H9 (cell line): Measurements from ENCODE around the gene WIPF1. TPM values are rescaled to one million over a fixed set of nuclear protein-coding genes. Genes with fewer than 3 reads are reported as not detected.

ENCODE experiments used
- DNase-seq: peaks from one replicate; pipeline ENCODE4 v3.0.0-alpha.2; 2017
- H2AFZ ChIP-seq: one replicate; pipeline ENCODE4 v1.6.1; 2013; ENCODE audit warnings: mild to moderate bottlenecking, low read length, control low read depth, moderate library complexity
- H2AK5ac ChIP-seq: 2 replicates; pipeline ENCODE4 v1.6.1; 2013; ENCODE audit warnings: low read length, control low read depth, mixed read lengths; ENCODE audit not compliant: insufficient read length
- H2BK120ac ChIP-seq: one replicate; pipeline ENCODE4 v1.6.1; 2013; ENCODE audit warnings: low read depth, mild to moderate bottlenecking, low read length, control low read depth, inconsistent platforms; ENCODE audit not compliant: poor library complexity, severe bottlenecking
- H2BK12ac ChIP-seq: 2 replicates; pipeline ENCODE4 v1.6.1; 2013; ENCODE audit warnings: low read length, control low read depth, mixed read lengths, low read depth; ENCODE audit not compliant: insufficient read length
- H2BK15ac ChIP-seq: 2 replicates; pipeline ENCODE4 v1.6.1; 2013; ENCODE audit warnings: low read depth, low read length, control low read depth
- H2BK20ac ChIP-seq: one replicate; pipeline ENCODE4 v1.6.1; 2013; ENCODE audit warnings: low read depth, mild to moderate bottlenecking, low read length, control low read depth, inconsistent platforms; ENCODE audit not compliant: poor library complexity, severe bottlenecking
- H2BK5ac ChIP-seq: 2 replicates; pipeline ENCODE4 v1.6.1; 2013; ENCODE audit warnings: low read length, control low read depth, mixed read lengths; ENCODE audit not compliant: insufficient read length
- H3K14ac ChIP-seq: 2 replicates; pipeline ENCODE4 v1.6.1; 2013; ENCODE audit warnings: low read length, control low read depth; ENCODE audit not compliant: insufficient read depth
- H3K18ac ChIP-seq: 2 replicates; pipeline ENCODE4 v1.6.1; 2013; ENCODE audit warnings: low read depth, mild to moderate bottlenecking, mixed read lengths, low read length, control low read depth; ENCODE audit not compliant: insufficient read length
- H3K23ac ChIP-seq: 2 replicates; pipeline ENCODE4 v1.6.1; 2013; ENCODE audit warnings: low read length, control low read depth, mixed read lengths, low read depth; ENCODE audit not compliant: insufficient read length
- H3K23me2 ChIP-seq: 2 replicates; pipeline ENCODE4 v1.6.1; 2013; ENCODE audit warnings: low read depth, mild to moderate bottlenecking, mixed read lengths, low read length, control low read depth; ENCODE audit not compliant: insufficient read length, poor library complexity, severe bottlenecking
- H3K27ac ChIP-seq: 2 replicates; pipeline ENCODE4 v1.5.1; 2013; ENCODE audit warnings: low read length, control low read depth, mixed read lengths, low read depth; ENCODE audit not compliant: insufficient read length
- H3K27me3 ChIP-seq: 2 replicates; pipeline ENCODE4 v1.6.1; 2013; ENCODE audit warnings: low read length, control low read depth, inconsistent platforms; ENCODE audit not compliant: insufficient read depth
- H3K4ac ChIP-seq: 2 replicates; pipeline ENCODE4 v1.6.1; 2013; ENCODE audit warnings: low read depth, mild to moderate bottlenecking, control low read depth, inconsistent platforms, low read length, moderate library complexity
- H3K4me1 ChIP-seq: 2 replicates; pipeline ENCODE4 v1.6.1; 2013; ENCODE audit warnings: low read length, control low read depth, inconsistent platforms; ENCODE audit not compliant: insufficient read depth
- H3K4me2 ChIP-seq: 2 replicates; pipeline ENCODE4 v1.6.1; 2013; ENCODE audit warnings: low read length, control low read depth, mixed read lengths; ENCODE audit not compliant: insufficient read length, insufficient read depth
- H3K56ac ChIP-seq: 2 replicates; pipeline ENCODE4 v1.6.1; 2013; ENCODE audit warnings: low read depth, mild to moderate bottlenecking, mixed read lengths, low read length, control low read depth; ENCODE audit not compliant: insufficient read length
- H3K79me1 ChIP-seq: 2 replicates; pipeline ENCODE4 v1.6.1; 2013; ENCODE audit warnings: low read depth, mild to moderate bottlenecking, moderate library complexity, low read length, control low read depth, inconsistent platforms; ENCODE audit not compliant: insufficient read depth, poor library complexity, severe bottlenecking
- H3K79me2 ChIP-seq: 2 replicates; pipeline ENCODE4 v1.6.1; 2013; ENCODE audit warnings: low read length, control low read depth, inconsistent platforms; ENCODE audit not compliant: insufficient read depth
- H3K9ac ChIP-seq: 2 replicates; pipeline ENCODE4 v1.6.1; 2013; ENCODE audit warnings: low read length, control low read depth, mixed read lengths; ENCODE audit not compliant: insufficient read length; ENCODE audit errors: extremely low read depth
- H3K9me3 ChIP-seq: one replicate; pipeline ENCODE4 v1.6.1; 2013; ENCODE audit warnings: low read depth, low read length, inconsistent platforms; ENCODE audit not compliant: control insufficient read depth
- H3T11ph ChIP-seq: one replicate; pipeline ENCODE4 v1.6.1; 2013; ENCODE audit warnings: mild to moderate bottlenecking, low read length, control low read depth, inconsistent platforms
- H4K20me1 ChIP-seq: one replicate; pipeline ENCODE4 v1.6.1; 2013; ENCODE audit not compliant: control insufficient read depth, insufficient read length, insufficient read depth
- H4K5ac ChIP-seq: 2 replicates; pipeline ENCODE4 v1.6.1; 2013; ENCODE audit warnings: low read depth, mild to moderate bottlenecking, mixed read lengths, low read length, control low read depth; ENCODE audit not compliant: insufficient read length
- H4K8ac ChIP-seq: replicated peaks from 2 replicates; pipeline ENCODE4 v1.6.1; 2013; ENCODE audit warnings: low read length, control low read depth, mixed read lengths, low read depth; ENCODE audit not compliant: insufficient read length
- H4K91ac ChIP-seq: 2 replicates; pipeline ENCODE4 v1.6.1; 2013; ENCODE audit warnings: low read depth, mild to moderate bottlenecking, moderate library complexity, mixed read lengths, low read length, control low read depth; ENCODE audit not compliant: insufficient read length
- H3K27ac Mint-ChIP-seq, 3 experiments: 2 replicates in 2 of 3; 3 replicates in 1 of 3; pipeline ENCODE4 v1.8.0; 2020 to 2021; ENCODE audit warnings: mixed read lengths in 3 of 3, mild to moderate bottlenecking in 1 of 3, moderate library complexity in 1 of 3
- H3K27me3 Mint-ChIP-seq: 2 replicates; pipeline ENCODE4 v1.8.0; 2021; ENCODE audit warnings: low read depth, mild to moderate bottlenecking, moderate library complexity, mixed read lengths
- H3K36me3 Mint-ChIP-seq, 3 experiments: 2 replicates in 2 of 3; 3 replicates in 1 of 3; pipeline ENCODE4 v1.8.0; 2020 to 2021; ENCODE audit warnings: low read depth in 3 of 3, mixed read lengths in 3 of 3; ENCODE audit not compliant: insufficient read depth in 1 of 3
- H3K4me1 Mint-ChIP-seq, 2 experiments: 2 replicates each; pipeline ENCODE4 v1.8.0; 2020; ENCODE audit warnings: mixed read lengths in 2 of 2
- H3K4me3 Mint-ChIP-seq, 2 experiments: 2 replicates in 1 of 2; 3 replicates in 1 of 2; pipeline ENCODE4 v1.8.0; 2020 to 2021; ENCODE audit warnings: mild to moderate bottlenecking in 2 of 2, mixed read lengths in 2 of 2, moderate library complexity in 1 of 2
- H3K9me3 Mint-ChIP-seq, 2 experiments: 2 replicates in 1 of 2; 3 replicates in 1 of 2; pipeline ENCODE4 v1.8.0; 2020; ENCODE audit warnings: mild to moderate bottlenecking in 2 of 2, mixed read lengths in 2 of 2, moderate library complexity in 1 of 2
- WGBS: extraction: QIAGEN DNeasy Blood & Tissue Kit; methylation state at CpG from one replicate; pipeline ENCODE4 v1.1.7; 2013; ENCODE audit warnings: missing lambda C conversion rate, low lambda C conversion rate, mixed read lengths; ENCODE audit not compliant: insufficient read length; ENCODE audit errors: extremely low coverage; 5-methylcytosine and 5-hydroxymethylcytosine counted together
- total RNA-seq: library from RNA; stranded (reverse); gene quantifications from 2 replicates; pipeline ENCODE4 v1.2.1, GENCODE V29; 2021
- TF ChIP-seq, protein P1 (sequence below): fragments of 200-600 bp; sonication (generic); conservative IDR thresholded peaks from 3 replicates; pipeline ENCODE4 v1.8.0; 2021; ENCODE audit warnings: antibody characterized with exemption, mild to moderate bottlenecking

The WIPF1 gene
- total RNA-seq, 1 experiment from 2014 or later, result 5.1 TPM

DNA sequence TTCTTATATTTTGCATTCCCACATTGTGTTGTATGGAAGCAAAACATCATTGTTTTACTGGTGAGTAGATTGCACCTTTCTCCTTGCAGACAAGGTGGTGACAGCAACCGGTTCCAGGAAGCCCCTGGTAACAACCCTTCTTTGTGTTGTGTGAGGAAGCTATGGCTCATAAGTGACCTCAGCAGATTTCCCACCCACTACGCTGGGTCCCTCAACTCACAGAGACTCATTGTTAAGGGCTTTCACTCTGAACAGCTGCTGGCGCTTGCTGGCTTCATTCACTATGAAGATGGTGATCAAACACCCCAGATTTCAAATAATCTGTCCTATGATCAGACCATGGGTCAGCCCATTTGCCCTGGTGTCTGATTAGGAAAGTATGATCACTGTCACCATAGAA lies 53.4 kb downstream of the WIPF1 start:
- H3K14ac ChIP-seq, result no peak overlapping the region
- H3K79me1 ChIP-seq, result no peaks in the 10 kb centered on the region
- no peak overlapping the region for H3K27ac Mint-ChIP-seq

More for the DNA sequence above, 53.4 kb downstream of the WIPF1 start:
- Histone ChIP-seq H3T11ph (no peak overlapping the region), H2BK12ac (no peak overlapping the region), H3K56ac (no peak overlapping the region), H2AFZ (no peak overlapping the region), H3K4ac (no peak overlapping the region), H3K27me3 (no peaks in the 10 kb centered on the region), H4K5ac (no peak overlapping the region), H3K9me3 (no peaks in the 10 kb centered on the region), H4K91ac (no peak overlapping the region), H2BK15ac (no peak overlapping the region), H4K20me1 (no peaks in the 10 kb centered on the region), H3K23ac (no peak overlapping the region), H3K4me1 (peaks cover 2% of the 10 kb centered on the region; the same call in 1 of the 2 replicates), H3K18ac (no peak overlapping the region), H2AK5ac (no peak overlapping the region), H4K8ac (no peak overlapping the region), H3K23me2 (no peaks in the 10 kb centered on the region), H3K9ac (no peak overlapping the region), H3K79me2 (no peaks in the 10 kb centered on the region), H2BK5ac (no peak overlapping the region), H3K4me2 (no peak overlapping the region), H2BK20ac (no peak overlapping the region), H3K27ac (no peak overlapping the region), H2BK120ac (no peak overlapping the region)
- Mint-ChIP-seq H3K9me3 (peaks cover 0 to 1% of the 10 kb centered on the region in 2 experiments; a peak in 1 of 5 replicates), H3K27me3 (peaks cover 9% of the 10 kb centered on the region), H3K4me3 (no peak overlapping the region), H3K4me1 (peaks cover 10 to 11% of the 10 kb centered on the region in 2 experiments), H3K36me3 (no peaks in the 10 kb centered on the region)
- TF ChIP-seq, protein P1, sequence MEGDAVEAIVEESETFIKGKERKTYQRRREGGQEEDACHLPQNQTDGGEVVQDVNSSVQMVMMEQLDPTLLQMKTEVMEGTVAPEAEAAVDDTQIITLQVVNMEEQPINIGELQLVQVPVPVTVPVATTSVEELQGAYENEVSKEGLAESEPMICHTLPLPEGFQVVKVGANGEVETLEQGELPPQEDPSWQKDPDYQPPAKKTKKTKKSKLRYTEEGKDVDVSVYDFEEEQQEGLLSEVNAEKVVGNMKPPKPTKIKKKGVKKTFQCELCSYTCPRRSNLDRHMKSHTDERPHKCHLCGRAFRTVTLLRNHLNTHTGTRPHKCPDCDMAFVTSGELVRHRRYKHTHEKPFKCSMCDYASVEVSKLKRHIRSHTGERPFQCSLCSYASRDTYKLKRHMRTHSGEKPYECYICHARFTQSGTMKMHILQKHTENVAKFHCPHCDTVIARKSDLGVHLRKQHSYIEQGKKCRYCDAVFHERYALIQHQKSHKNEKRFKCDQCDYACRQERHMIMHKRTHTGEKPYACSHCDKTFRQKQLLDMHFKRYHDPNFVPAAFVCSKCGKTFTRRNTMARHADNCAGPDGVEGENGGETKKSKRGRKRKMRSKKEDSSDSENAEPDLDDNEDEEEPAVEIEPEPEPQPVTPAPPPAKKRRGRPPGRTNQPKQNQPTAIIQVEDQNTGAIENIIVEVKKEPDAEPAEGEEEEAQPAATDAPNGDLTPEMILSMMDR, result no peak
- DNase-seq, result no peak
- no CpG with 5 or more reads among the region's 3 CpGs for WGBS
